ENCODE results near the gene SGSM2. TPM values are rescaled to one million over a fixed set of nuclear protein-coding genes. Genes with fewer than 3 reads are reported as not detected.
"Not testable (repeated sequence)": the region's sequence is repeated elsewhere in the genome, so short reads cannot be mapped to it uniquely, and the experiment has no call there.

SGSM2 gene
- total and polyA plus RNA-seq, 9 donors = 35.2 to 56.5 (median 42.4) TPM

DNA sequence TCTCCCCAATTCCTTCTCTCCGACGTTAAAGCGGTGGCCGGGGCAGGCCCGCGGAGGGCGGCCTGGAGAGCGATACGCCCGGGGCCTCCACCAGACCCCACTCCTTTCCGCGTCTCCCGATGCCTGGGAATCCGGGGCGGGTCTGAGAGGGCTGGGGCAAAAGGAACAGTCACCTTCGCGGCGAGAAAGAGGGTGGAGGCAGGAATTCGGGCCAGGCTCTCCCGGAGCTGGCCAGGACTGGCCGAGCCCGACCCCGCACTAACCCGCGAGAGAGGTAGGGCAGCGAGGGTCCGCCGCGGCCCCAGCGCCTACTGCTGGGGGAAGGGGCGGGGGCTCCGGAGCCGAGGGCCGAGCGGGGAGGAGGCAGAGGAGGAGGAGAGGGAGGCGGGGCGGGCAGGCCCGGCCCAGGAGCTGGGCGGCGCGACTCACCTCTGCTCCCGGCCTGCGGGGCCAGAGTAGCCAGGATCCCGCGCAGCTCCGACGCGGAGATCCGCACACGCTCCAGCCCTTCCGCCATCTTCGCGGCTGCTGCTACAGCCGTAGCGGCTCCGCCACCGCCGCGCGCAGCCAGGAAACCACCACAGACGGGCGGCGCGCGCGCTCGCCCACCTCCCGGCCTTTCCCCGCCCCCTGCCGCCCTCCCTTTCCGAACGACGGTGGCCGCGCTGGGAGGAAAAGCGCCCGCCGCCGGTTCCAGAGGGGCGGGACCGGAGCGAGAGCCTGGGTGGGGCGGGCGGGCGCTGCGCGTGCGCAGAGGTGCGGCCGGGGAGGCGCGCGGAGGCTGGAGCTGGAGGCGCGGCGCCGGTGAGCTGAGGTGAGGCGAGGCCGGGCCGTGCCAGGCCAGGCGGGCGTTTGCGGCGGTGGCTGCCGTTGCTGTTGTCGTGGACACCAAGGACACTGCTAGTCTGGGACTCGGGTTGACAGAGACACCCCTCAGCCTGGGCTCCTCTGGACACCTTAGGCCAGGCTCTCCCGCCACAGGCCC lies 33.8 kb upstream of the SGSM2 start, which contains the start of the genes SMG6 and SRR:
Gene SMG6 (minus strand): TSS at position 582 of the 985 bp plus-strand sequence. CDS start 65 bp downstream, at position 517.
Gene SRR (plus strand): TSS at position 747 of the 985 bp plus-strand sequence. CDS start 11,611 bp downstream, outside the sequence.
- DNase-seq = peak; percentile 97
- Histone ChIP-seq H3K27ac (ENCODE audit: low read length) (peak within 1 kb of the TSS; percentile 88), H3K27me3 (ENCODE audit: control insufficient read depth, insufficient read depth, low read length) (no peaks in the 10 kb centered on the region), H3K4me1 (ENCODE audit: control insufficient read depth, insufficient read depth, low read length) (peaks cover 9% of the 10 kb centered on the region), H3K36me3 (ENCODE audit: control insufficient read depth, insufficient read depth, low read length) (peaks cover 24% of the 10 kb centered on the region), H3K9me3 (replicated peaks; ENCODE audit: control insufficient read depth, low read depth, low read length) (no peaks in the 10 kb centered on the region), H3K4me3 (ENCODE audit: low read length) (peak within 1 kb of the TSS; percentile 87)
- under 1% methylated on average over 89 of the region's 108 CpGs for WGBS (ENCODE audit: insufficient coverage)

DNA sequence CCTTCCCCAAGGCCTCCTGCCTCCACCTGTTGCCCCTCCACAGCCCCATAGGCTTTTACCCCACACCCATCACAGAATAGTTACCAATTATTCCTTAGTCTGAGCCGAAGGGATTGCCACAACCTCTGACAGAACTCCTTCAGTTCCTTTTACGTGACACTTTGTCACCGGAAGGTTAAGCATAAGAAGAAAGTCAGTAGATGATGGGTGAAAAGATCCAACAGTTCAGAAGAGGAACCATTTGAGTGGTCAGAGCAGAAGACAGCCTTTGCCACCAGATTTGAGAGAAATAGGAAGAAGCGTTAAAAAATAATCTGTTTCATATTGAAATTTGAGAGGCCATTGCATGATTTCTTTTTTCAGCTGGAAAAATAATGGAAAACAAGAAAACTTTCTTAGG lies 32.4 kb upstream of the SGSM2 start:
- H3K9me3 ChIP-seq (replicated peaks; ENCODE audit: control insufficient read depth, low read depth, low read length) = no peaks in the 10 kb centered on the region
- no peaks in the 10 kb centered on the region for H3K27me3 ChIP-seq (ENCODE audit: control insufficient read depth, insufficient read depth, low read length)
- H3K36me3 ChIP-seq (ENCODE audit: control insufficient read depth, insufficient read depth, low read length) = peaks cover 10% of the 10 kb centered on the region
- WGBS (ENCODE audit: insufficient coverage) = 100% methylated on average over 1 of the region's 4 CpGs
- no peak overlapping the region for H3K27ac ChIP-seq (ENCODE audit: low read length)
- H3K4me1 ChIP-seq (ENCODE audit: control insufficient read depth, insufficient read depth, low read length) = peaks cover 9% of the 10 kb centered on the region
- no peak for DNase-seq
- no peak overlapping the region for H3K4me3 ChIP-seq (ENCODE audit: low read length)

DNA sequence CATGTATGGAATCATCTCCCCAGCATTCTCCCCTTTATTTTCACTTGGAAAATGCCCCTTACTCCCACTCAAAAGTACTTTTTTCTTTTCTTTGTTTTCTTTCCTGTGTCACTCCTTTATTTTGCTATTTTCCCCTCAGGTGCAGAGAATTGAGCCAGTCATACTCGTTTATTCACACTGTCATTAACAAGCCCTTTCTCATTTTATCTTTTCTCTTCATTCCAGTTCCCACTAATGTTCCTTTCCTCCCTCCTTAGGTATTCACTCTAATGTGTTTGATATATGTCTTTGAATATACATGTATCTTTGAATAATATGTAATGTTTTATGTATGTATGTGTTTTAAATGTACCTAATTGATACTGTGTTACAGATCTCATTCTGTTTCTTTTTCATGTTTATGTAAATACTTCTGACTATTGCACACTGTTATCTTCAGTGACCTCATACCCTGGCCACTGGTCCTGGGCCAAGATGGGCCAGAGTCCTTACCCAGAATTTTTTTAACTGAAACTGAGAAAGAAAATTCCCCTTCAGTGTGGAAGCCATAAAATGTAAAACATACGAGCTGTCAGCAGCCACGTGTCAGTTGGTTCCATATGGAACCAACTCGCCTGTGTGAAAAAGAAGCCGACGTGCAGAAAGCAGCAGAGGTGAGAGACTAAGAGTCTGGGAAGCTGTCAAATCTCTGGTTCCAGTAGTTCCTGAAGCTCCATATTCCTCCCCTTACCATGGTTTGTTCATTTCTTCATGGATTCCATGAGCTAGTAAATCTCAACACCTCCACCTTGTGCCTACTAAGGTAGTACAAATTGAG lies 27.8 kb upstream of the SGSM2 start:
- no peak for DNase-seq
- H3K4me3 ChIP-seq (ENCODE audit: low read length) = no peak overlapping the region
- H3K27ac ChIP-seq (ENCODE audit: low read length) = no peak overlapping the region
- WGBS (ENCODE audit: insufficient coverage) = no CpG with 5 or more reads among the region's 6 CpGs
- H3K9me3 ChIP-seq (replicated peaks; ENCODE audit: control insufficient read depth, low read depth, low read length) = no peaks in the 10 kb centered on the region
- peaks cover 3% of the 10 kb centered on the region for H3K36me3 ChIP-seq (ENCODE audit: control insufficient read depth, insufficient read depth, low read length)
- H3K27me3 ChIP-seq (ENCODE audit: control insufficient read depth, insufficient read depth, low read length) = no peaks in the 10 kb centered on the region
- no peaks in the 10 kb centered on the region for H3K4me1 ChIP-seq (ENCODE audit: control insufficient read depth, insufficient read depth, low read length)

DNA sequence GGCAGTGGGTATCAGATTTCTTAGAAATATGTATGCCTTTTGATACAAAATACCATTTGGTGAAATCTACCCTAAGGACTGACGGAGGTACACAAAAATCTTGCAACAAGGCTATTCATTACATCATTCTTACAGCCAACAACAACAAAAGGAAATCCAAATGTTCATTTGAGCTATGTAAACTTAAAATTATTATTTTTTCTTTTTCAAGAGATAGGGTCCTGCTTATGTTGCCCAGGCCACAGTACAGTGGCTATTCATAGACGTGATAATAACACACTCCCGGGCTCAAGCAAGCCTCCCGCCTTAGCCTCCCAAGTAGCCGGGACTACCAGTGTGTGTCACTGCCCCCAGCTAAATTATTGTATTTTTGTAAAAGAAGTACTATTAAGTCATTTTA lies 24.6 kb upstream of the SGSM2 start:
- H3K27ac ChIP-seq (ENCODE audit: low read length) = no peak overlapping the region
- 100% methylated on average over 3 of the region's 5 CpGs for WGBS (ENCODE audit: insufficient coverage)
- no peak for DNase-seq
- H3K9me3 ChIP-seq (replicated peaks; ENCODE audit: control insufficient read depth, low read depth, low read length) = no peaks in the 10 kb centered on the region
- H3K27me3 ChIP-seq (ENCODE audit: control insufficient read depth, insufficient read depth, low read length) = no peaks in the 10 kb centered on the region
- H3K4me1 ChIP-seq (ENCODE audit: control insufficient read depth, insufficient read depth, low read length) = no peaks in the 10 kb centered on the region
- H3K4me3 ChIP-seq (ENCODE audit: low read length) = no peak overlapping the region
- H3K36me3 ChIP-seq (ENCODE audit: control insufficient read depth, insufficient read depth, low read length) = no peaks in the 10 kb centered on the region

DNA sequence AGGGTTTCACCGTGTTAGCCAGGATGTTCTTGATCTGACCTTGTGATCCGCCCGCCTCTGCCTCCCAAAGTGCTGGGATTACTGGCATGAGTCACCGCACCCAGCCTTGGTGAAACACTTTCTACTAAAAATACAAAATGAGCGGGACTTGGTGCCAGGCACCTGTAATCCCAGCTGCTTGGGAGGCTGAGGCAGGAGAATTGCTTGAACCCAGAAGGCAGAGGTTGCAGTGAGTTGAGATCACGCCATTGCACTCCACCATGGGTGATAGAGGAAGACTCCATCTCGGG lies 20.4 kb upstream of the SGSM2 start:
- H3K4me3 ChIP-seq (ENCODE audit: low read length); H3K27ac ChIP-seq (ENCODE audit: low read length); H3K27me3 ChIP-seq (ENCODE audit: control insufficient read depth, insufficient read depth, low read length); H3K9me3 ChIP-seq (replicated peaks; ENCODE audit: control insufficient read depth, low read depth, low read length); DNase-seq; H3K36me3 ChIP-seq (ENCODE audit: control insufficient read depth, insufficient read depth, low read length); H3K4me1 ChIP-seq (ENCODE audit: control insufficient read depth, insufficient read depth, low read length): not testable (repeated sequence)
- WGBS (ENCODE audit: insufficient coverage) = 94% methylated on average over 2 of the region's 7 CpGs

DNA sequence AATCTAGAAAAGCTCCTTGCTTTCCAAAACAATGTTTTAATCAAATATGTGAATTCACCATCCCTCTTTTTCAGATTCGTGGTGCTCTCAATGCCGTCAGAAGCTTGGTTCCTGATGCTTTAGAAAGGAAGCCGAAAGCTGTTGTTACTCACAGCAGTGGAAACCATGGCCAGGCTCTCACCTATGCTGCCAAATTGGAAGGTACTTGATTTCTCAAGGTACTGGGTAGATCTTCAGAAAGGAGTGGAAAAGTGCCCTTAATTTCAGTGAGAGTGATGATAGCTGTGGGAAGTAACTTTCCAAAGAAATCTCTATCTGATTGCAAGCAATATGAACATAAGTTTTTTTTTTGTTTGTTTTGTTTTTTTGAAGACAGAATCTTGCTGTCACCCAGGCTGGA lies 19.5 kb upstream of the SGSM2 start:
- Histone ChIP-seq H3K36me3 (ENCODE audit: control insufficient read depth, insufficient read depth, low read length) (peaks cover 16% of the 10 kb centered on the region), H3K27ac (ENCODE audit: low read length) (no peak overlapping the region), H3K4me3 (ENCODE audit: low read length) (no peak overlapping the region), H3K4me1 (ENCODE audit: control insufficient read depth, insufficient read depth, low read length) (no peaks in the 10 kb centered on the region), H3K9me3 (replicated peaks; ENCODE audit: control insufficient read depth, low read depth, low read length) (no peaks in the 10 kb centered on the region), H3K27me3 (ENCODE audit: control insufficient read depth, insufficient read depth, low read length) (no peaks in the 10 kb centered on the region)
- DNase-seq = no peak
- 94% methylated on average over 3 of the region's 3 CpGs for WGBS (ENCODE audit: insufficient coverage)

DNA sequence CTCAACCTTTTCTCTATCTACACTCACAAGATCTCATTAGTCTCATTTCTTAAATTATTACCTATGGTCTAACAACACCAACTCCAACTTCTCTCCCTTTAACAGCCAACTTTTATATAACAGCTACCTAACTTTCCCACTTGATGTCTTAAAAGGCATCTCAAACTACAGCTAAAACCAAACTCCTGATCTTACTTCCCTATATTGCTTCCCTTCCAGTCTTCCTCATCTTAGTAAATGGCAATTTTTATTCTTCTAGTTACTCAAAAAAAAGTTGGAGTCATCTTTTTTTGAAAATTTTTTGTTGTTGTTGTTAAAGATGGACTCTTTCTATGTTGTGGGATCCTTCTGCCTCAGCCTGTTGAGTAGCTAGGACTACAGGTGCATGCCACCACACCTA lies 18.2 kb upstream of the SGSM2 start:
- Histone ChIP-seq H3K4me1 (ENCODE audit: control insufficient read depth, insufficient read depth, low read length) (no peaks in the 10 kb centered on the region), H3K27ac (ENCODE audit: low read length) (no peak overlapping the region), H3K9me3 (replicated peaks; ENCODE audit: control insufficient read depth, low read depth, low read length) (no peaks in the 10 kb centered on the region), H3K4me3 (ENCODE audit: low read length) (no peak overlapping the region), H3K27me3 (ENCODE audit: control insufficient read depth, insufficient read depth, low read length) (no peaks in the 10 kb centered on the region), H3K36me3 (ENCODE audit: control insufficient read depth, insufficient read depth, low read length) (peaks cover 28% of the 10 kb centered on the region)
- no peak for DNase-seq

DNA sequence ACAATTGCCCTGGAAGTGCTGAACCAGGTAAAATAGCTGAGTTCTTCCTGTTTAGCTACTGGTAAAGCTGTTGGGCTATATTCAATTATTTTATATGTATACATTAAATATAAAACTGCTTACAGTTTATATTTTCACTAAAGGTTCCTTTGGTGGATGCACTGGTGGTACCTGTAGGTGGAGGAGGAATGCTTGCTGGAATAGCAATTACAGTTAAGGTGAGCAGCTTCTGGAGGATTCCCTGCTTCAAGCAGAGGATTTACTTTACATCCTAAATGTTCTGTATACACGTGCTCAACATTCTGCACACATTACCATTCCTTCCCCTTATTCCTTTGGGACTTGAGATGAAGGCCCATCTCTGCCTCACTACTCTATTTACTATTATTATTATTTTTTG lies 15.9 kb upstream of the SGSM2 start:
- H3K27me3 ChIP-seq (ENCODE audit: control insufficient read depth, insufficient read depth, low read length) = no peaks in the 10 kb centered on the region
- H3K4me1 ChIP-seq (ENCODE audit: control insufficient read depth, insufficient read depth, low read length) = no peaks in the 10 kb centered on the region
- no CpG with 5 or more reads among the region's 1 CpG for WGBS (ENCODE audit: insufficient coverage)
- H3K9me3 ChIP-seq (replicated peaks; ENCODE audit: control insufficient read depth, low read depth, low read length) = no peaks in the 10 kb centered on the region
- H3K36me3 ChIP-seq (ENCODE audit: control insufficient read depth, insufficient read depth, low read length) = peaks cover 47% of the 10 kb centered on the region
- no peak for DNase-seq
- H3K4me3 ChIP-seq (ENCODE audit: low read length) = no peak overlapping the region
- H3K27ac ChIP-seq (ENCODE audit: low read length) = no peak overlapping the region

DNA sequence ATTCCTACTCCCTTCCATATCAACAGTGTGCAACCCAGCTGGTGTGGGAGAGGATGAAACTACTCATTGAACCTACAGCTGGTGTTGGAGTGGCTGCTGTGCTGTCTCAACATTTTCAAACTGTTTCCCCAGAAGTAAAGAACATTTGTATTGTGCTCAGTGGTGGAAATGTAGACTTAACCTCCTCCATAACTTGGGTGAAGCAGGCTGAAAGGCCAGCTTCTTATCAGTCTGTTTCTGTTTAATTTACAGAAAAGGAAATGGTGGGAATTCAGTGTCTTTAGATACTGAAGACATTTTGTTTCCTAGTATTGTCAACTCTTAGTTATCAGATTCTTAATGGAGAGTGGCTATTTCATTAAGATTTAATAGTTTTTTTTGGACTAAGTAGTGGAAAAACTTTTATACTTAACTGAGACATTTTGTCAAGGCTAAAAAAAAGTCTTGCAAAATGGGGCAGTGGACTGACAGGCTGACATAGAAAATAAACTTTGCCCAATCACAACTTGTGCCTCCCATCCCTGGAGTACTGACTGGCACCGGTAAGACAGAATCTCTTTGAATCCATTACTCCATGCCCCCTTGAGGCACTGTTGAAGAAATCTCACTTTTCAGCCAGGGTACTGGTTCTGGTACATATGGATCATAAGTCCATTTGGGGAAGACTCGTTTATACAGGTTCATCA lies 13.5 kb upstream of the SGSM2 start:
- Histone ChIP-seq H3K9me3 (replicated peaks; ENCODE audit: control insufficient read depth, low read depth, low read length) (no peaks in the 10 kb centered on the region), H3K36me3 (ENCODE audit: control insufficient read depth, insufficient read depth, low read length) (peaks cover 64% of the 10 kb centered on the region), H3K27ac (ENCODE audit: low read length) (no peak overlapping the region), H3K4me3 (ENCODE audit: low read length) (no peak overlapping the region), H3K4me1 (ENCODE audit: control insufficient read depth, insufficient read depth, low read length) (no peaks in the 10 kb centered on the region), H3K27me3 (ENCODE audit: control insufficient read depth, insufficient read depth, low read length) (no peaks in the 10 kb centered on the region)
- DNase-seq = no peak
- 100% methylated on average over 1 of the region's 2 CpGs for WGBS (ENCODE audit: insufficient coverage)

DNA sequence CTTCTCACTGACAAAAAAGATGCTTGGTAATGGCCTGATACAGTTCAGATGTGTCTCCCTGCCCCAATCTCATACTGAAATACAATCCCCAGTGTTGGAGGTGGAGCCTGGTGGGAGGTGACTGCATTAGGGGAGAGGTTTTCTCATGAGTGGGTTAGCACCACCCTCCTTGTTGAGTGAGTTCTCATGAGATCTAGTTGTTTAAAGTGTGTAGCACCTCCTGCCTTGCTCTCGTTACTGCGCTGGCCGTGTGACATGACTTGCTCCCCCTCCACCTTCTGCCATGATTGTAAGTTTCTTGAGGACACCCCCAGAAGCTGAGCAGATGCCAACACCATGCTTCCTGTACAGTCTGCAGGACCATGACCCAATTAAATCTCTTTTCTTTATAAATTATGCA lies 6.0 kb upstream of the SGSM2 start:
- Histone ChIP-seq H3K27ac (ENCODE audit: low read length) (no peak overlapping the region), H3K4me1 (ENCODE audit: control insufficient read depth, insufficient read depth, low read length) (peaks cover 8% of the 10 kb centered on the region), H3K4me3 (ENCODE audit: low read length) (no peak overlapping the region), H3K9me3 (replicated peaks; ENCODE audit: control insufficient read depth, low read depth, low read length) (no peaks in the 10 kb centered on the region), H3K27me3 (ENCODE audit: control insufficient read depth, insufficient read depth, low read length) (no peaks in the 10 kb centered on the region), H3K36me3 (ENCODE audit: control insufficient read depth, insufficient read depth, low read length) (peaks cover 80% of the 10 kb centered on the region)
- no peak for DNase-seq
- 100% methylated on average over 2 of the region's 3 CpGs for WGBS (ENCODE audit: insufficient coverage)

All from muscle of leg (tissue), 11 donors.